Limb (tissue), 2 donors: ENCODE measurements around the gene KCNK15.

Experiments
- DNase-seq, 2 donors: peaks; one replicate each; pipeline ENCODE4 v3.0.0-alpha.2; 2016; ENCODE audit errors: extremely low spot score in 2 of 2

The KCNK15 gene

GRCh38 chr20:44715499-44716308 lies 30.0 kb upstream of the KCNK15 start:
- DNase-seq: no peak

- DNase-seq: no peak
Measured at GRCh38 chr20:44716309-44717106, 29.2 kb upstream of the KCNK15 start.

- DNase-seq: no peak
Measured at GRCh38 chr20:44717986-44718385, 27.7 kb upstream of the KCNK15 start.

- DNase-seq: no peak
Measured at GRCh38 chr20:44719841-44720240, 25.8 kb upstream of the KCNK15 start.

- DNase-seq: no peak
Measured at GRCh38 chr20:44720621-44720996, 25.1 kb upstream of the KCNK15 start.

- DNase-seq: no peak
Measured at GRCh38 chr20:44720997-44721784, 24.5 kb upstream of the KCNK15 start.

- DNase-seq: no peak
Measured at GRCh38 chr20:44721785-44722054, 23.9 kb upstream of the KCNK15 start.

- no peak for DNase-seq
Measured at GRCh38 chr20:44722990-44723389, 22.7 kb upstream of the KCNK15 start.

GRCh38 chr20:44723391-44723790 lies 22.3 kb upstream of the KCNK15 start:
- DNase-seq: no peak

GRCh38 chr20:44723798-44724362 lies 21.8 kb upstream of the KCNK15 start:
- no peak for DNase-seq

GRCh38 chr20:44724423-44725091 lies 21.1 kb upstream of the KCNK15 start:
- no peak for DNase-seq

- DNase-seq: no peak
Measured at GRCh38 chr20:44725837-44726236, 19.8 kb upstream of the KCNK15 start.

- no peak for DNase-seq
Measured at GRCh38 chr20:44727039-44727438, 18.6 kb upstream of the KCNK15 start.

- no peak for DNase-seq
Measured at GRCh38 chr20:44727651-44728050, 18.0 kb upstream of the KCNK15 start.

GRCh38 chr20:44728801-44729443 lies 16.7 kb upstream of the KCNK15 start:
- peak in 1 of 2 donors; percentile 62 for DNase-seq

GRCh38 chr20:44730441-44730840 lies 15.2 kb upstream of the KCNK15 start:
- DNase-seq: no peak

GRCh38 chr20:44731657-44732056 lies 14.0 kb upstream of the KCNK15 start:
- DNase-seq: no peak

- no peak for DNase-seq
Measured at GRCh38 chr20:44732327-44732726, 13.3 kb upstream of the KCNK15 start.

GRCh38 chr20:44733341-44734069 lies 12.2 kb upstream of the KCNK15 start:
- DNase-seq: peak; percentile 45 to 74

- no peak for DNase-seq
Measured at GRCh38 chr20:44734938-44735337, 10.7 kb upstream of the KCNK15 start.
